GM04503 (cell line): Measurements from ENCODE around the gene LBP.
A peak's percentile ranks its signal among the peaks of the same experiment; 100 is the strongest.
"Not testable (repeated sequence)": the region's sequence is repeated elsewhere in the genome, so short reads cannot be mapped to it uniquely, and the experiment has no call there.

ENCODE experiments used
- DNase-seq: peaks from one replicate; pipeline ENCODE4 v3.0.0-alpha.2; 2012; ENCODE audit warnings: low read depth

LBP gene

GRCh38 chr20:38350879-38351775 lies 4.8 kb downstream of the LBP start:
- DNase-seq = no peak

- DNase-seq = no peak
These were observed 7.0 kb downstream of the LBP start for GRCh38 chr20:38353316-38353715.

GRCh38 chr20:38354227-38354626 lies 7.9 kb downstream of the LBP start:
- DNase-seq = no peak

GRCh38 chr20:38355161-38356012 lies 9.1 kb downstream of the LBP start:
- no peak for DNase-seq

GRCh38 chr20:38357653-38358207 lies 11.4 kb downstream of the LBP start:
- DNase-seq = no peak

- DNase-seq = no peak
These were observed 12.3 kb downstream of the LBP start for GRCh38 chr20:38358556-38358955.

- no peak for DNase-seq
These were observed 16.9 kb downstream of the LBP start for GRCh38 chr20:38363004-38363747.

GRCh38 chr20:38369389-38369788 lies 23.1 kb downstream of the LBP start:
- DNase-seq = no peak

- no peak for DNase-seq
These were observed 26.5 kb downstream of the LBP start for GRCh38 chr20:38372806-38373205.

- DNase-seq = no peak
These were observed 27.1 kb downstream of the LBP start for GRCh38 chr20:38373231-38373867.

- DNase-seq = no peak
These were observed 27.6 kb downstream of the LBP start for GRCh38 chr20:38373898-38374297.

GRCh38 chr20:38377039-38377685 lies 30.9 kb downstream of the LBP start:
- no peak for DNase-seq

- DNase-seq = not testable (repeated sequence)
These were observed 31.6 kb downstream of the LBP start for GRCh38 chr20:38377838-38378237.

GRCh38 chr20:38383147-38383546 lies 36.9 kb downstream of the LBP start:
- DNase-seq = no peak

- DNase-seq = no peak
These were observed 39.7 kb downstream of the LBP start for GRCh38 chr20:38386004-38386403.

GRCh38 chr20:38386851-38387250 lies 40.6 kb downstream of the LBP start:
- no peak for DNase-seq

- no peak for DNase-seq
These were observed 41.7 kb downstream of the LBP start for GRCh38 chr20:38387953-38388352.

- DNase-seq = no peak
These were observed 46.1 kb downstream of the LBP start for GRCh38 chr20:38392356-38392755.

GRCh38 chr20:38393259-38393658 lies 47.0 kb downstream of the LBP start:
- no peak for DNase-seq

GRCh38 chr20:38395165-38395564 lies 48.9 kb downstream of the LBP start:
- DNase-seq = peak; percentile 21
